AG20443 (cell line): Measurements from ENCODE around the gene SF3A2.

Experiments
- DNase-seq: peaks from one replicate; pipeline ENCODE4 v3.0.0; 2012; ENCODE audit warnings: low spot score, mixed read lengths

Gene SF3A2

GRCh38 chr19:2207991-2208860 lies 28.4 kb upstream of the SF3A2 start:
- DNase-seq = peak; percentile 98

GRCh38 chr19:2208975-2209374 lies 27.6 kb upstream of the SF3A2 start:
- DNase-seq = peak; percentile 60

GRCh38 chr19:2209408-2209807 lies 27.2 kb upstream of the SF3A2 start:
- DNase-seq = no peak

- DNase-seq = no peak
Observed at GRCh38 chr19:2210206-2210605, 26.4 kb upstream of the SF3A2 start.

GRCh38 chr19:2210987-2211740 lies 25.5 kb upstream of the SF3A2 start:
- no peak for DNase-seq

GRCh38 chr19:2212861-2213711 lies 23.5 kb upstream of the SF3A2 start:
- DNase-seq = no peak

- DNase-seq = no peak
Observed at GRCh38 chr19:2213799-2214198, 22.8 kb upstream of the SF3A2 start.

GRCh38 chr19:2214251-2214650 lies 22.4 kb upstream of the SF3A2 start:
- no peak for DNase-seq

- DNase-seq = no peak
Observed at GRCh38 chr19:2215281-2215751, 21.3 kb upstream of the SF3A2 start.

GRCh38 chr19:2216361-2217225 lies 20.0 kb upstream of the SF3A2 start:
- no peak for DNase-seq

GRCh38 chr19:2217591-2217990 lies 19.0 kb upstream of the SF3A2 start:
- no peak for DNase-seq

GRCh38 chr19:2219726-2220125 lies 16.9 kb upstream of the SF3A2 start:
- DNase-seq = no peak

GRCh38 chr19:2221250-2221831 lies 15.3 kb upstream of the SF3A2 start:
- no peak for DNase-seq

GRCh38 chr19:2221918-2222317 lies 14.7 kb upstream of the SF3A2 start:
- DNase-seq = no peak

- no peak for DNase-seq
Observed at GRCh38 chr19:2223391-2223790, 13.2 kb upstream of the SF3A2 start.

GRCh38 chr19:2223959-2224358 lies 12.7 kb upstream of the SF3A2 start:
- no peak for DNase-seq

GRCh38 chr19:2224754-2225349 lies 11.8 kb upstream of the SF3A2 start:
- no peak for DNase-seq

GRCh38 chr19:2225415-2226050 lies 11.1 kb upstream of the SF3A2 start:
- DNase-seq = no peak

- DNase-seq = no peak
Observed at GRCh38 chr19:2226051-2226839, 10.4 kb upstream of the SF3A2 start.
